H1 (cell line): ENCODE data around the gene SNRNP40. TPM values are rescaled to one million over a fixed set of nuclear protein-coding genes. Genes with fewer than 3 reads are reported as not detected.

Source experiments
- CTCF ChIA-PET: fragments of 300-600 bp; sonication (Branson Sonifier 250); formaldehyde crosslinking; loops from one replicate; lab custom pipeline; 2021; ENCODE audit not compliant: partially characterized antibody; lab: Charles Lee
- POLR2A ChIA-PET: fragments of 300-600 bp; sonication (Branson Sonifier 250); formaldehyde crosslinking; loops from one replicate; lab custom pipeline; 2021; ENCODE audit warnings: inconsistent platforms; ENCODE audit not compliant: partially characterized antibody; lab: Charles Lee
- DNase-seq, 2 experiments: peaks; one replicate each; pipeline versions ENCODE4 v3.0.0 to v3.0.0-alpha.2; 2010 to 2022; ENCODE audit warnings: low spot score in 2 of 2, low read depth in 1 of 2, mixed read lengths in 1 of 2
- FAIRE-seq: peaks from 2 replicates; lab custom pipeline; 2011; peaks lifted over from hg19 to GRCh38; lab: Jason Lieb, UNC
- H2AFZ ChIP-seq: 2 replicates; pipeline ENCODE4 v1.8.1; 2012; ENCODE audit warnings: low read length, inconsistent platforms
- H2AK5ac ChIP-seq: 2 replicates; pipeline ENCODE4 v1.6.1; 2013; ENCODE audit warnings: low read depth, low read length
- H2BK120ac ChIP-seq: replicated peaks from 2 replicates; pipeline ENCODE3; 2013; ENCODE audit warnings: low read depth, low read length, inconsistent platforms
- H2BK12ac ChIP-seq: 2 replicates; pipeline ENCODE4 v1.6.1; 2013; ENCODE audit warnings: low read depth, low read length
- H2BK15ac ChIP-seq: 2 replicates; pipeline ENCODE4 v1.6.1; 2013; ENCODE audit warnings: low read length
- H2BK20ac ChIP-seq: 2 replicates; pipeline ENCODE4 v1.6.1; 2013; ENCODE audit warnings: low read length
- H2BK5ac ChIP-seq: 2 replicates; pipeline ENCODE4 v1.6.1; 2013; ENCODE audit warnings: low read depth, low read length
- H3K14ac ChIP-seq: 2 replicates; pipeline ENCODE4 v1.6.1; 2013; ENCODE audit warnings: inconsistent platforms; ENCODE audit not compliant: insufficient read length
- H3K18ac ChIP-seq: 2 replicates; pipeline ENCODE4 v1.6.1; 2013; ENCODE audit warnings: low read length; ENCODE audit errors: extremely low read depth
- H3K23ac ChIP-seq: 2 replicates; pipeline ENCODE4 v1.6.1; 2013; ENCODE audit warnings: inconsistent platforms; ENCODE audit not compliant: insufficient read length
- H3K23me2 ChIP-seq: 2 replicates; pipeline ENCODE4 v1.6.1; 2013; ENCODE audit warnings: low read depth, low read length
- H3K27ac ChIP-seq: 2 replicates; pipeline ENCODE4 v1.6.1; 2011; ENCODE audit warnings: low read depth, low read length, inconsistent platforms
- H3K27me3 ChIP-seq, 4 experiments: replicated peaks in 1 of 4; 1 replicate in 1 of 4; 2 replicates in 3 of 4; pipeline versions ENCODE4 v1.6.1 to v1.8.1; 2011 to 2013; ENCODE audit warnings: low read length in 3 of 4, mild to moderate bottlenecking in 3 of 4, inconsistent platforms in 2 of 4, mixed read lengths in 2 of 4, moderate library complexity in 1 of 4; ENCODE audit not compliant: control insufficient read depth in 3 of 4, insufficient read depth in 3 of 4; ENCODE audit errors: extremely low read depth in 1 of 4
- H3K36me3 ChIP-seq, 4 experiments: 2 replicates each; pipeline versions ENCODE4 v1.6.1 to v1.8.1; 2011 to 2013; ENCODE audit warnings: mild to moderate bottlenecking in 4 of 4, low read length in 3 of 4, moderate library complexity in 2 of 4, control low read depth in 1 of 4, inconsistent platforms in 1 of 4; ENCODE audit not compliant: insufficient read depth in 4 of 4, control insufficient read depth in 2 of 4
- H3K4ac ChIP-seq: replicated peaks from 2 replicates; pipeline ENCODE3; 2013; ENCODE audit warnings: low read length, low read depth, mixed read lengths, inconsistent platforms; ENCODE audit not compliant: insufficient read length
- H3K4me1 ChIP-seq, 4 experiments: replicated peaks in 1 of 4; 1 replicate in 1 of 4; 2 replicates in 3 of 4; pipeline versions ENCODE4 v1.6.1 to v1.8.1; 2011 to 2013; ENCODE audit warnings: low read length in 3 of 4, inconsistent platforms in 2 of 4, mixed read lengths in 1 of 4; ENCODE audit not compliant: insufficient read depth in 4 of 4, control insufficient read depth in 3 of 4
- H3K4me2 ChIP-seq, 2 experiments: 2 replicates each; pipeline versions ENCODE4 v1.6.1 to v1.8.1; 2011 to 2013; ENCODE audit warnings: low read depth in 2 of 2, low read length in 2 of 2, control low read depth in 1 of 2, inconsistent platforms in 1 of 2, mild to moderate bottlenecking in 1 of 2; ENCODE audit not compliant: insufficient read depth in 1 of 2
- H3K4me3 ChIP-seq, 4 experiments: fragments of 200-600, 300-600 bp in 1 of 4; sonication (generic), shearing (Covaris generic), sonication (Bioruptor Twin) in 1 of 4; 2 replicates each; pipeline versions ENCODE4 v1.5.1 to v1.8.1; 2011 to 2016; ENCODE audit warnings: low read length in 4 of 4, low read depth in 3 of 4, control low read depth in 2 of 4, inconsistent platforms in 2 of 4, mild to moderate bottlenecking in 2 of 4, mixed read lengths in 1 of 4, moderate library complexity in 1 of 4; ENCODE audit not compliant: insufficient read depth in 2 of 4; ENCODE audit errors: extremely low read depth in 1 of 4
- H3K56ac ChIP-seq: replicated peaks from 2 replicates; pipeline ENCODE3; 2013; ENCODE audit warnings: low read depth, mild to moderate bottlenecking, mixed read lengths, low read length, inconsistent platforms; ENCODE audit not compliant: insufficient read length
- H3K79me1 ChIP-seq: 2 replicates; pipeline ENCODE4 v1.6.1; 2013; ENCODE audit warnings: low read depth, low read length, control low read depth
- H3K79me2 ChIP-seq, 2 experiments: 2 replicates each; pipeline versions ENCODE4 v1.6.1 to v1.8.1; 2012 to 2013; ENCODE audit warnings: low read length in 2 of 2, mild to moderate bottlenecking in 2 of 2, inconsistent platforms in 1 of 2; ENCODE audit not compliant: insufficient read depth in 2 of 2, control insufficient read depth in 1 of 2
- H3K9ac ChIP-seq, 4 experiments: replicated peaks in 1 of 4; 1 replicate in 1 of 4; 2 replicates in 3 of 4; pipeline versions ENCODE4 v1.6.1 to v1.8.1; 2011 to 2013; ENCODE audit warnings: low read depth in 3 of 4, low read length in 3 of 4, control low read depth in 2 of 4, mild to moderate bottlenecking in 2 of 4, moderate library complexity in 2 of 4, inconsistent platforms in 1 of 4; ENCODE audit errors: extremely low read depth in 1 of 4
- H3K9me3 ChIP-seq, 2 experiments: 2 replicates each; pipeline versions ENCODE4 v1.6.1 to v1.8.1; 2012 to 2013; ENCODE audit warnings: mild to moderate bottlenecking in 2 of 2, moderate library complexity in 2 of 2, control low read depth in 1 of 2, inconsistent platforms in 1 of 2, low read depth in 1 of 2, low read length in 1 of 2, mixed read lengths in 1 of 2; ENCODE audit not compliant: insufficient read depth in 2 of 2
- H4K20me1 ChIP-seq, 2 experiments: replicated peaks in 1 of 2; 2 replicates each; pipeline versions ENCODE3 to v1.8.1; 2011 to 2013; ENCODE audit warnings: inconsistent platforms in 2 of 2, low read length in 2 of 2, mild to moderate bottlenecking in 1 of 2; ENCODE audit not compliant: insufficient read depth in 2 of 2, control insufficient read depth in 1 of 2
- H4K5ac ChIP-seq: 2 replicates; pipeline ENCODE4 v1.6.1; 2013; ENCODE audit warnings: low read length, low read depth, mixed read lengths, inconsistent platforms; ENCODE audit not compliant: insufficient read length
- H4K8ac ChIP-seq: 2 replicates; pipeline ENCODE4 v1.8.0; 2013; ENCODE audit warnings: mild to moderate bottlenecking, moderate library complexity, low read length, inconsistent platforms; ENCODE audit not compliant: insufficient read depth; ENCODE audit errors: extremely low read depth
- H4K91ac ChIP-seq: replicated peaks from 2 replicates; pipeline ENCODE3; 2013; ENCODE audit warnings: low read length, mixed read lengths, inconsistent platforms; ENCODE audit not compliant: insufficient read length
- CBX5 ChIP-seq: fragments of 300-800, 300-1000 bp; sonication (generic); IDR thresholded peaks from 2 replicates; pipeline ENCODE4 v1.7.1; 2016; ENCODE audit warnings: antibody characterized with exemption, low read length, low read depth
- CHD2 ChIP-seq: IDR thresholded peaks from 2 replicates; pipeline ENCODE4 v1.6.1; 2012; ENCODE audit warnings: low read length, improper control_type of control experiment
- JUN ChIP-seq: IDR thresholded peaks from 2 replicates; pipeline ENCODE4 v1.6.1; 2011; ENCODE audit warnings: low read depth, mild to moderate bottlenecking, improper control_type of control experiment, low read length
- KDM1A ChIP-seq: fragments of 200-600, 300-600 bp; sonication (generic); IDR thresholded peaks from 2 replicates; pipeline ENCODE4 v1.7.1; 2016; ENCODE audit warnings: mild to moderate bottlenecking, low read length, borderline replicate concordance
- NRF1 ChIP-seq: IDR thresholded peaks from 2 replicates; pipeline ENCODE4 v1.6.1; 2011; ENCODE audit warnings: mild to moderate bottlenecking, low read depth, low read length, improper control_type of control experiment
- POLR2AphosphoS5 ChIP-seq: IDR thresholded peaks from 2 replicates; pipeline ENCODE4 v1.6.1; 2011; ENCODE audit warnings: low read depth, low read length
- SUZ12 ChIP-seq: fragments of 200-600 bp; sonication (generic); IDR thresholded peaks from 2 replicates; pipeline ENCODE4 v1.6.1; 2012; ENCODE audit warnings: mild to moderate bottlenecking, inconsistent platforms, low read length, moderate library complexity, mixed read lengths
- WGBS, 2 experiments: shearing (Covaris generic) in 1 of 2; methylation state at CpG; one replicate each; pipeline versions ENCODE4 v1.1.6 to v1.1.7; 2013 to 2015; ENCODE audit warnings: low lambda C conversion rate in 2 of 2, mixed read lengths in 2 of 2, inconsistent platforms in 1 of 2, low coverage in 1 of 2, missing lambda C conversion rate in 1 of 2; ENCODE audit not compliant: insufficient replicate concordance in 2 of 2, insufficient coverage in 1 of 2, insufficient read length in 1 of 2; ENCODE audit errors: extremely low coverage in 1 of 2, missing lambda C conversion rate in 1 of 2; 5-methylcytosine and 5-hydroxymethylcytosine counted together
- polyA plus RNA-seq, 7 experiments: library from polyadenylated mRNA; depleted of rRNA in 3 of 7; stranded (reverse) in 5 of 7; unstranded in 2 of 7; fragments of >200 nt in 5 of 7; fragments of 200-250 nt in 2 of 7; gene quantifications; 1 replicate in 5 of 7; 2 replicates in 1 of 7; 4 replicates in 1 of 7; pipeline versions ENCODE4 v1.2.1 to v1.2.3, GENCODE V29; 2011 to 2013; ENCODE audit warnings: missing spikeins in 2 of 7, mixed read lengths in 2 of 7
- total RNA-seq: library from RNA; stranded (reverse); fragmentation: NEBNext Ultra II Directional; extraction: Animal tissue kit (Norgen Biotek cat#: 25700); gene quantifications from 2 replicates; pipeline ENCODE4 v1.2.1, GENCODE V29; 2021

Gene SNRNP40
- total and polyA plus RNA-seq, 2 of the 8 experiments (the other 6 are each of a cell fraction or from before 2014, with no cell fraction given): 97.4 to 113 TPM

DNA sequence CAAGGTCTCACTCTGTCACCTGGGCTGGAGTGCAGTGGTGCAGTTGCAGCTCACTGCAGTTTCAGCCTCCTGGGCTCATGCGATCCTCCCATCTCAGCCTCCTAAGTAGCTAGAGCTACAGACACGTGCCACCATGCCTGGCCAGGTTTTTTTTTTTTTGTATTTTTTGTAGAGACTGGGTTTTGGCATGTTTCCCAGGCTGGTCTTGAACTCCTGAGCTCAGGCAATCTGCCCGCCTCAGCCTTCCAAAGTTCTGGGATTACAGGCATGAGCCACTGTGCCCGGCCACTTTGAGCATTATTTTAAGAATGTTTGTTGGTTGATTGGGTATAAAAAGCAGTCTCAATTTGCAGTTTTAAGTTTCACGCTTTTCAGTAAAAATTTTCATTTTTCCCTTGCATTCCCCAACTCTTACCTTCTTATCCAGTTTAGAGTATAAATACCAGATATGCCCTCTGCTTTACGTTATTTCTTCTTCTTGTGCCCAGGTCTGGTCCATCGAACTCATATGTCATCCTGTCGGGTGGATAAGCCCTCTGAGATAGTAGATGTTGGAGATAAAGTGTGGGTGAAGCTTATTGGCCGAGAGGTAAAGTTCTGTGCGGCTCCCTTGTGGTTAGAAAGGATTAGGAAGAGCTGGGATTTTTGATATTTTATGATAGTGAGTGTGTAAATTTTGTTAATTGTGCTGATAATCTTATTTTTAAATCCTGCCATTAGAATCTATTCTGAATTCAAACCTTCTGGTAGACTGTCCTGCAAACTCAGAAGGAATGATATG is 40.3 kb upstream of the SNRNP40 start:
- no peak overlapping the region for H2BK5ac ChIP-seq

More for the DNA sequence above, 40.3 kb upstream of the SNRNP40 start:
- Histone ChIP-seq H4K20me1 (no peaks in the 10 kb centered on the region), H3K4ac (no peak overlapping the region), H2BK120ac (no peak overlapping the region), H4K8ac (no peak overlapping the region), H3K36me3 (peaks cover 0 to 6% (median 3%) of the 10 kb centered on the region in 4 experiments; a peak in 5 of 8 replicates), H4K91ac (no peak overlapping the region), H2BK20ac (no peak overlapping the region), H3K27ac (no peak overlapping the region), H4K5ac (no peak overlapping the region), H2AFZ (no peak overlapping the region), H3K23ac (no peak overlapping the region), H3K79me1 (no peaks in the 10 kb centered on the region), H3K27me3 (no peaks in the 10 kb centered on the region), H3K23me2 (no peaks in the 10 kb centered on the region; the same call in 1 of the 2 replicates), H3K4me1 (no peaks in the 10 kb centered on the region), H2BK12ac (no peak overlapping the region), H3K56ac (no peak overlapping the region), H3K9ac (no peak overlapping the region), H3K4me2 (no peak overlapping the region), H3K79me2 (no peaks in the 10 kb centered on the region), H2AK5ac (no peak overlapping the region), H3K4me3 (no peak overlapping the region), H3K9me3 (no peaks in the 10 kb centered on the region), H3K14ac (no peak overlapping the region), H2BK15ac (no peak overlapping the region), H3K18ac (no peak overlapping the region)
- TF ChIP-seq KDM1A: no peak
- no peak for TF ChIP-seq JUN
- no peak for TF ChIP-seq POLR2AphosphoS5
- TF ChIP-seq SUZ12: no peak
- TF ChIP-seq CHD2: no peak
- TF ChIP-seq NRF1: no peak
- TF ChIP-seq CBX5: no peak
- FAIRE-seq: no peak
- no peak for DNase-seq
- CTCF ChIA-PET: interaction anchor here (1.1 to 2.7 kb wide), 6 partner anchors 11 to 153 kb away, joined by 3 to 24 read pairs (median 9); no protein-coding TSS in a partner anchor
- 80% methylated on average over 10 of the region's 10 CpGs; no CpG with 5 or more reads in 1 of the 2 experiments for WGBS, 2 experiments
- POLR2A ChIA-PET: interaction anchor here (0.6 to 1.2 kb wide), 2 partner anchors 142 to 186 kb away, joined by 3 read pairs; no protein-coding TSS in a partner anchor
